Gastrocnemius medialis (tissue), 4 donors: Measurements from ENCODE around the gene MIX23. TPM values are rescaled to one million over a fixed set of nuclear protein-coding genes. Genes with fewer than 3 reads are reported as not detected.

Experiments
- ATAC-seq, 2 donors: fragments of 150-250 bp; one replicate each; pipeline ENCODE4 v1.9.1; 2016
- DNase-seq, 2 donors: peaks; one replicate each; pipeline ENCODE4 v3.0.0-alpha.2; 2019
- H3K27ac ChIP-seq, 4 donors: fragments of 200-600 bp; sonication (generic); 1 replicate in 1 of 4; 2 replicates in 3 of 4; pipeline ENCODE4 v1.5.1; 2016 to 2018; ENCODE audit warnings: mild to moderate bottlenecking in 2 of 4, moderate library complexity in 1 of 4
- H3K27me3 ChIP-seq, 3 donors: fragments of 200-600 bp; sonication (generic) in 2 of 3; 1 replicate in 1 of 3; 2 replicates in 2 of 3; pipeline versions ENCODE4 v1.5.1 to v1.6.0; 2016 to 2019; ENCODE audit warnings: mild to moderate bottlenecking in 1 of 3, moderate library complexity in 1 of 3
- H3K36me3 ChIP-seq, 2 donors: fragments of 200-600 bp; sonication (generic) in 1 of 2; one replicate each; pipeline ENCODE4 v1.5.1; 2017 to 2018
- H3K4me1 ChIP-seq, 2 donors: fragments of 200-600 bp; sonication (generic) in 1 of 2; one replicate each; pipeline ENCODE4 v1.5.1; 2016 to 2017; ENCODE audit warnings: mild to moderate bottlenecking in 2 of 2
- H3K4me3 ChIP-seq, 4 donors: fragments of 200-600 bp; sonication (generic) in 3 of 4; 1 replicate in 1 of 4; 2 replicates in 3 of 4; pipeline ENCODE4 v1.5.1; 2016 to 2019; ENCODE audit warnings: mild to moderate bottlenecking in 2 of 4
- H3K9me3 ChIP-seq, 3 donors: fragments of 200-600 bp; sonication (generic) in 2 of 3; 1 replicate in 1 of 3; 2 replicates in 2 of 3; pipeline ENCODE4 v1.5.1; 2016 to 2019
- POLR2A ChIP-seq, 2 donors: fragments of 450-650 bp; IDR thresholded peaks; one replicate each; pipeline ENCODE4 v1.6.1; 2017; ENCODE audit warnings: antibody characterized with exemption in 2 of 2, mild to moderate bottlenecking in 2 of 2, moderate library complexity in 2 of 2
- in situ Hi-C, 4 donors: fragments of 200-750 bp; cut with MboI; loops; one replicate each; pipeline versions ENCODE4 v1.15.0 to v1.8.0; 2017; ENCODE audit warnings: low sequenced_read_pairs in 4 of 4
- intact Hi-C: fragments of 100-400 bp; cut with DNase I; formaldehyde crosslinking; loops from one replicate; pipeline ENCODE4 v1.15.1; 2023; ENCODE audit warnings: low total_unique reads
- total RNA-seq, 4 donors: library from RNA; depleted of rRNA; stranded (reverse); fragments of >200 nt; gene quantifications; one replicate each; pipeline versions ENCODE4 v1.1.0 to v1.2.3, GENCODE V29; 2016
- TF ChIP-seq, protein P1 (sequence below), 5 experiments: fragments of 450-650 bp in 3 of 5; fragments of 200-600 bp in 2 of 5; sonication (generic) in 2 of 5; IDR thresholded peaks in 4 of 5; conservative IDR thresholded peaks in 1 of 5; 1 replicate in 4 of 5; 2 replicates in 1 of 5; pipeline ENCODE4 v1.5.1; 2016 to 2019; ENCODE audit warnings: antibody characterized with exemption in 5 of 5, mild to moderate bottlenecking in 3 of 5, moderate library complexity in 3 of 5

The MIX23 gene
- total RNA-seq, 4 donors from 2014 or later, result 16.5 to 26.0 (median 23.7) TPM

GRCh38 chr3:122397201-122397600 lies 14.2 kb upstream of the MIX23 start:
- no peaks in the 10 kb centered on the region for H3K27me3 ChIP-seq
- no peak overlapping the region for H3K27ac ChIP-seq
- ATAC-seq, result no peak
- in situ Hi-C loops, result loop anchor here in 2 of 4 donors (10.0 to 25.0 kb wide), 3 partner anchors 278 to 860 kb away; partner anchors contain the start of genes HSPBAP1 (in 1 of the 2), POLQ (in 1 of the 2) and SLC49A4 (in 1 of the 2)
- no peaks in the 10 kb centered on the region for H3K36me3 ChIP-seq
- TF ChIP-seq POLR2A (IDR thresholded peaks at IDR 0.05), result no peak
- TF ChIP-seq, protein P1, sequence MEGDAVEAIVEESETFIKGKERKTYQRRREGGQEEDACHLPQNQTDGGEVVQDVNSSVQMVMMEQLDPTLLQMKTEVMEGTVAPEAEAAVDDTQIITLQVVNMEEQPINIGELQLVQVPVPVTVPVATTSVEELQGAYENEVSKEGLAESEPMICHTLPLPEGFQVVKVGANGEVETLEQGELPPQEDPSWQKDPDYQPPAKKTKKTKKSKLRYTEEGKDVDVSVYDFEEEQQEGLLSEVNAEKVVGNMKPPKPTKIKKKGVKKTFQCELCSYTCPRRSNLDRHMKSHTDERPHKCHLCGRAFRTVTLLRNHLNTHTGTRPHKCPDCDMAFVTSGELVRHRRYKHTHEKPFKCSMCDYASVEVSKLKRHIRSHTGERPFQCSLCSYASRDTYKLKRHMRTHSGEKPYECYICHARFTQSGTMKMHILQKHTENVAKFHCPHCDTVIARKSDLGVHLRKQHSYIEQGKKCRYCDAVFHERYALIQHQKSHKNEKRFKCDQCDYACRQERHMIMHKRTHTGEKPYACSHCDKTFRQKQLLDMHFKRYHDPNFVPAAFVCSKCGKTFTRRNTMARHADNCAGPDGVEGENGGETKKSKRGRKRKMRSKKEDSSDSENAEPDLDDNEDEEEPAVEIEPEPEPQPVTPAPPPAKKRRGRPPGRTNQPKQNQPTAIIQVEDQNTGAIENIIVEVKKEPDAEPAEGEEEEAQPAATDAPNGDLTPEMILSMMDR (IDR thresholded peaks at IDR 0.05 in 4 of 5, conservative IDR thresholded peaks at IDR 0.05 in 1 of 5), result no peak
- peaks cover 0 to 15% of the 10 kb centered on the region in 2 donors for H3K4me1 ChIP-seq
- intact Hi-C loops, result no loop called here
- H3K4me3 ChIP-seq, result no peak overlapping the region
- no peak for DNase-seq
- no peaks in the 10 kb centered on the region for H3K9me3 ChIP-seq

- H3K36me3 ChIP-seq, result no peaks in the 10 kb centered on the region
- no peak for ATAC-seq
- peaks cover 0 to 22% of the 10 kb centered on the region in 2 donors for H3K4me1 ChIP-seq
- H3K4me3 ChIP-seq, result no peak overlapping the region
- H3K27me3 ChIP-seq, result no peaks in the 10 kb centered on the region
- intact Hi-C loops, result no loop called here
- no peaks in the 10 kb centered on the region for H3K9me3 ChIP-seq
- TF ChIP-seq POLR2A (IDR thresholded peaks at IDR 0.05), result no peak
- TF ChIP-seq, protein P1 (IDR thresholded peaks at IDR 0.05 in 4 of 5, conservative IDR thresholded peaks at IDR 0.05 in 1 of 5), result no peak
- in situ Hi-C loops, result loop anchor here in 2 of 4 donors (10.0 to 25.0 kb wide), 3 partner anchors 278 to 859 kb away; partner anchors contain the start of genes HSPBAP1 (in 1 of the 2), POLQ (in 1 of the 2) and SLC49A4 (in 1 of the 2)
- no peak for DNase-seq
- H3K27ac ChIP-seq, result no peak overlapping the region
Observed at GRCh38 chr3:122396511-122396910, 13.5 kb upstream of the MIX23 start.

- ATAC-seq (no peak), DNase-seq (no peak)
- Histone ChIP-seq H3K9me3 (no peaks in the 10 kb centered on the region), H3K27me3 (no peaks in the 10 kb centered on the region), H3K4me1 (peaks cover 0 to 23% of the 10 kb centered on the region in 2 donors), H3K27ac (no peak overlapping the region), H3K36me3 (no peaks in the 10 kb centered on the region), H3K4me3 (no peak overlapping the region)
- intact Hi-C loops (no loop called here), in situ Hi-C loops (loop anchor here in 2 of 4 donors (10.0 to 25.0 kb wide), 3 partner anchors 279 to 858 kb away; partner anchors contain the start of genes HSPBAP1 (in 1 of the 2), POLQ (in 1 of the 2) and SLC49A4 (in 1 of the 2))
- no peak for TF ChIP-seq POLR2A (IDR thresholded peaks at IDR 0.05)
- TF ChIP-seq, protein P1 (IDR thresholded peaks at IDR 0.05 in 4 of 5, conservative IDR thresholded peaks at IDR 0.05 in 1 of 5), result no peak
Observed at GRCh38 chr3:122395582-122395981, 12.6 kb upstream of the MIX23 start.

DNA sequence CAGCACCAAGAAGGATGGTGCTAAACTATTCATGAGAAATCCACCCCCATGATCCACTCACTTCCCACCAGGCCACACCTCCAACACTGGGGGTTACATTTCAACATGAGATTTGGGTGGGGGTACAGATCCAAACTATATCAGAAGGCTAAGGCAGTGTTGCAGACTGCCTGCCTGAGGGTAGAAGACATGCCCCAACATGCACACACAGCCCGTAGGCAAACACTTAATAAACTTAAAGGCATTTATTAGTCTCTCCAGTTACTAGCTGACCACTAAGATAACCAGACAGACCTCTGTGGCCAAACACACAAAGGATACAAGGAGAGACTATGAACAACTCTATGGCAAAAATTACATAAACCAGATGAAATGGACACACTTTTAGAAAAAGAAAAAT lies 11.1 kb upstream of the MIX23 start:
- H3K4me1 ChIP-seq, result peaks cover 0 to 23% of the 10 kb centered on the region in 2 donors
- no peak for ATAC-seq
- in situ Hi-C loops (loop anchor here (5.0 to 25.0 kb wide), 4 partner anchors 281 to 857 kb away; partner anchors contain the start of genes HSPBAP1 (in 1 of the 4), POLQ (in 1 of the 4) and SLC49A4 (in 1 of the 4)), intact Hi-C loops (loop anchor here (5.0 kb wide), 1 partner anchor 168 kb away; the partner anchor contains the start of genes DTX3L and PARP9)
- TF ChIP-seq, protein P1 (IDR thresholded peaks at IDR 0.05 in 4 of 5, conservative IDR thresholded peaks at IDR 0.05 in 1 of 5), result no peak
- no peak for TF ChIP-seq POLR2A (IDR thresholded peaks at IDR 0.05)
- H3K27ac ChIP-seq, result peak overlapping the region in 1 of 4 donors; percentile 1
- DNase-seq, result no peak
- no peaks in the 10 kb centered on the region for H3K9me3 ChIP-seq
- H3K27me3 ChIP-seq, result no peaks in the 10 kb centered on the region
- no peak overlapping the region for H3K4me3 ChIP-seq
- H3K36me3 ChIP-seq, result no peaks in the 10 kb centered on the region
